Endothelial cell of umbilical vein (primary cell): ENCODE data around the gene HPGDS. TPM values are rescaled to one million over a fixed set of nuclear protein-coding genes. Genes with fewer than 3 reads are reported as not detected.

Experiments
- Bru-seq: library from RNA; stranded (reverse); fragments of 400-500 nt; gene quantifications from one replicate; lab custom pipeline; 2021; lab: Mats Ljungman, UMichigan
- BruChase-seq, 2 experiments: library from RNA; stranded (reverse); fragments of 400-500 nt; gene quantifications; one replicate each; lab custom pipeline; 2021; lab: Mats Ljungman, UMichigan
- BruUV-seq: library from RNA; stranded (reverse); fragments of 400-500 nt; replicated peaks from 2 replicates; lab custom pipeline; 2021; lab: Mats Ljungman, UMichigan
- CTCF ChIA-PET: fragments of 300-600, 350-600 bp; sonication (Branson Sonifier 250); formaldehyde crosslinking; loops from one replicate; lab custom pipeline; 2021; ENCODE audit warnings: antibody characterized with exemption, inconsistent platforms; lab: Charles Lee
- POLR2A ChIA-PET: fragments of 300-600, 350-600 bp; sonication (Branson Sonifier 250); formaldehyde crosslinking; loops from one replicate; lab custom pipeline; 2021; ENCODE audit warnings: antibody characterized with exemption, inconsistent platforms; lab: Charles Lee
- DNase-seq: peaks from one replicate; pipeline ENCODE4 v3.0.0-alpha.2; 2011; ENCODE audit warnings: low read depth, low spot score
- FAIRE-seq: peaks from 2 replicates; lab custom pipeline; 2011; peaks lifted over from hg19 to GRCh38; lab: Jason Lieb, UNC
- H2AFZ ChIP-seq: 2 replicates; pipeline ENCODE4 v1.6.0; 2012; ENCODE audit warnings: low read depth, low read length, control low read depth, inconsistent platforms
- H3K27ac ChIP-seq: 2 replicates; pipeline ENCODE4 v1.5.1; 2011; ENCODE audit warnings: low read depth, mild to moderate bottlenecking, control low read depth, low read length, moderate library complexity; ENCODE audit not compliant: insufficient read depth
- H3K27me3 ChIP-seq, 2 experiments: 2 replicates each; pipeline versions ENCODE4 v1.6.0 to v1.6.1; 2011; ENCODE audit warnings: low read length in 2 of 2, mixed read lengths in 1 of 2; ENCODE audit not compliant: control insufficient read depth in 2 of 2, insufficient read depth in 2 of 2
- H3K36me3 ChIP-seq, 2 experiments: 2 replicates in 1 of 2; 3 replicates in 1 of 2; pipeline ENCODE4 v1.5.1; 2011; ENCODE audit warnings: low read length in 2 of 2, mild to moderate bottlenecking in 1 of 2, moderate library complexity in 1 of 2; ENCODE audit not compliant: control insufficient read depth in 2 of 2, insufficient read depth in 2 of 2; ENCODE audit errors: extremely low read depth in 1 of 2
- H3K4me1 ChIP-seq: 3 replicates; pipeline ENCODE4 v1.5.1; 2011; ENCODE audit warnings: mild to moderate bottlenecking, low read length; ENCODE audit not compliant: control insufficient read depth, insufficient read depth; ENCODE audit errors: extremely low read depth
- H3K4me2 ChIP-seq: 2 replicates; pipeline ENCODE4 v1.6.1; 2011; ENCODE audit warnings: low read length, control low read depth, mixed read lengths; ENCODE audit not compliant: insufficient read depth
- H3K4me3 ChIP-seq, 3 experiments: fragments of 200-600 bp in 1 of 3; sonication (generic), shearing (Covaris generic) in 1 of 3; replicated peaks in 1 of 3; 2 replicates each; pipeline ENCODE4 v1.5.1; 2011 to 2016; ENCODE audit warnings: control low read depth in 3 of 3, low read length in 3 of 3, mild to moderate bottlenecking in 2 of 3, inconsistent platforms in 1 of 3, low read depth in 1 of 3, moderate library complexity in 1 of 3; ENCODE audit not compliant: insufficient read depth in 1 of 3
- H3K79me2 ChIP-seq: 2 replicates; pipeline ENCODE4 v1.6.0; 2012; ENCODE audit warnings: low read length, inconsistent platforms; ENCODE audit not compliant: control insufficient read depth, insufficient read depth
- H3K9ac ChIP-seq: replicated peaks from 2 replicates; pipeline ENCODE3; 2011; ENCODE audit warnings: low read length, control low read depth; ENCODE audit not compliant: insufficient read depth; ENCODE audit errors: extremely low read depth
- H3K9me1 ChIP-seq: replicated peaks from 3 replicates; pipeline ENCODE4 v1.6.0; 2011; ENCODE audit warnings: mild to moderate bottlenecking, low read length; ENCODE audit not compliant: control insufficient read depth, insufficient read depth; ENCODE audit errors: extremely low read depth
- H3K9me3 ChIP-seq: replicated peaks from 2 replicates; pipeline ENCODE4 v1.5.1; 2012; ENCODE audit warnings: low read length, inconsistent platforms; ENCODE audit not compliant: control insufficient read depth, insufficient read depth
- H4K20me1 ChIP-seq: replicated peaks from 2 replicates; pipeline ENCODE3; 2011; ENCODE audit warnings: mild to moderate bottlenecking, low read length; ENCODE audit not compliant: control insufficient read depth, insufficient read depth; ENCODE audit errors: extremely low read depth
- CTCF ChIP-seq, 2 donors: IDR thresholded peaks; 1 replicate in 1 of 2; 2 replicates in 1 of 2; pipeline ENCODE4 v1.5.1; 2011; ENCODE audit warnings: low read length in 2 of 2, mild to moderate bottlenecking in 2 of 2, moderate library complexity in 2 of 2, control low read depth in 1 of 2, inconsistent platforms in 1 of 2, low read depth in 1 of 2; ENCODE audit not compliant: insufficient read depth in 1 of 2; ENCODE audit errors: extremely low read depth in 1 of 2
- EZH2 ChIP-seq: IDR thresholded peaks from 2 replicates; pipeline ENCODE4 v1.6.1; 2012; ENCODE audit warnings: borderline replicate concordance, low read depth, mild to moderate bottlenecking, moderate library complexity, low read length, inconsistent platforms; ENCODE audit not compliant: severe bottlenecking
- FOS ChIP-seq: IDR thresholded peaks from 2 replicates; pipeline ENCODE4 v1.6.1; 2011; ENCODE audit warnings: mild to moderate bottlenecking, low read length, moderate library complexity, borderline replicate concordance; ENCODE audit not compliant: insufficient read depth
- GATA2 ChIP-seq: IDR thresholded peaks from 2 replicates; pipeline ENCODE4 v1.7.0; 2011; ENCODE audit warnings: low read depth, mild to moderate bottlenecking, moderate library complexity, mixed read lengths, low read length; ENCODE audit not compliant: insufficient read length, insufficient read depth
- JUN ChIP-seq: IDR thresholded peaks from 2 replicates; pipeline ENCODE4 v1.6.1; 2011; ENCODE audit warnings: borderline replicate concordance, low read depth; ENCODE audit not compliant: insufficient read length, insufficient read depth
- MAX ChIP-seq: IDR thresholded peaks from 2 replicates; pipeline ENCODE4 v1.6.1; 2011; ENCODE audit not compliant: insufficient read depth, insufficient read length
- MYC ChIP-seq: IDR thresholded peaks from one replicate; pipeline ENCODE4 v1.6.1; 2011; ENCODE audit warnings: mild to moderate bottlenecking, low read depth, low read length
- POLR2A ChIP-seq: IDR thresholded peaks from 2 replicates; pipeline ENCODE4 v1.6.1; 2012; ENCODE audit warnings: low read depth, mild to moderate bottlenecking, control low read depth, low read length
- POLR2AphosphoS5 ChIP-seq: IDR thresholded peaks from 2 replicates; pipeline ENCODE4 v1.6.1; 2012; ENCODE audit warnings: low read depth, mild to moderate bottlenecking, control low read depth, low read length, moderate library complexity; ENCODE audit not compliant: insufficient read depth
- dilution Hi-C: fragments of 300-500 bp; cut with MboI; formaldehyde crosslinking; loops from one replicate; pipeline ENCODE4 v1.15.0; 2019; ENCODE audit warnings: low sequenced_read_pairs; ENCODE audit not compliant: extremely low pct_ligation_motif_present
- intact Hi-C: fragments of 100-400 bp; cut with micrococcal nuclease; formaldehyde crosslinking; loops from one replicate; pipeline ENCODE4 v1.10.0; 2022
- long read RNA-seq: library from polyadenylated mRNA; stranded (forward); transcript quantifications from one replicate; pipeline ENCODE4 v2.0.0, GENCODE V29; 2021
- polyA minus RNA-seq, 3 experiments: library from RNA; depleted of rRNA, polyadenylated mRNA; stranded (reverse); fragments of >200 nt; gene quantifications; 1 replicate in 1 of 3; 2 replicates in 2 of 3; pipeline ENCODE4 v1.2.3, GENCODE V29; 2011
- polyA plus RNA-seq, 4 experiments: library from polyadenylated mRNA; depleted of rRNA in 3 of 4; stranded (reverse) in 3 of 4; unstranded in 1 of 4; fragments of >200 nt; gene quantifications; 2 replicates each; pipeline versions ENCODE4 v1.2.1 to v1.2.3, GENCODE V29; 2011 to 2012; ENCODE audit warnings: missing spikeins in 1 of 4
- total RNA-seq: library from RNA; stranded (reverse); gene quantifications from 2 replicates; pipeline ENCODE4 v1.2.3, GENCODE V29; 2021

HPGDS gene
- total RNA-seq (not detected in 2 replicates), polyA plus RNA-seq (0.06 TPM in 1 of 2 replicates, not detected in the other), polyA minus RNA-seq (not detected in 2 replicates), Bru-seq, nascent RNA (percentile 11 among the genes with signal in this experiment), BruChase-seq, experiment 1, labeled RNA remaining after a 6-hour chase (percentile 8 among the genes with signal in this experiment), BruChase-seq, experiment 2, labeled RNA remaining after a 2-hour chase (percentile 8 among the genes with signal in this experiment)
- polyA plus RNA-seq (2011; cell fraction: cytosol; rRNA removed), result not detected in 2 replicates
- 0.13 TPM in 1 of 2 replicates, not detected in the other for polyA plus RNA-seq (2011; cell fraction: nucleus; rRNA removed)
- polyA plus RNA-seq (2012), result not detected in 2 replicates
- polyA minus RNA-seq (2011; cell fraction: cytosol; rRNA and poly(A)+ RNA removed), result not detected
- polyA minus RNA-seq (2011; cell fraction: nucleus; rRNA and poly(A)+ RNA removed), result not detected in 2 replicates
- long read RNA-seq, result 0 reads

GRCh38 chr4:94342694-94343093 lies at the start of gene HPGDS:
Gene HPGDS, minus strand, starts transcription at chr4:94342836. Its CDS starts 8,207 bp downstream, at chr4:94334629.
- no peak for FAIRE-seq
- no TSS peak for BruUV-seq
- H3K36me3 ChIP-seq, result no peaks in the 10 kb centered on the region
- no peak for TF ChIP-seq GATA2
- TF ChIP-seq MAX, result no peak
- no peak for TF ChIP-seq MYC
- TF ChIP-seq POLR2A, result no peak
- TF ChIP-seq POLR2AphosphoS5, result no peak
- no peak for TF ChIP-seq FOS
- no peak for TF ChIP-seq EZH2
- no peak for TF ChIP-seq JUN
- no peak for TF ChIP-seq CTCF (IDR thresholded peaks at IDR 0.05; ENCODE audit: extremely low read depth in 1 of 2, insufficient read depth in 1 of 2, low read depth in 1 of 2, low read length in 2 of 2)
- no peaks in the 10 kb centered on the region for H3K9me1 ChIP-seq
- no peak for DNase-seq
- dilution Hi-C loops, result no loop called here
- H3K27me3 ChIP-seq, result no peaks in the 10 kb centered on the region
- POLR2A ChIA-PET, result no interaction called here
- intact Hi-C loops, result no loop called here
- no peaks in the 10 kb centered on the region for H3K4me1 ChIP-seq
- CTCF ChIA-PET, result interaction anchor here (0.7 to 1.8 kb wide), 4 partner anchors 9 to 64 kb away, joined by 3 to 7 read pairs (median 5); no protein-coding TSS in a partner anchor
- H3K9ac ChIP-seq, result no peak within 1 kb of the TSS
- H3K9me3 ChIP-seq, result no peaks in the 10 kb centered on the region
- H3K27ac ChIP-seq, result no peak within 1 kb of the TSS
- no peaks in the 10 kb centered on the region for H4K20me1 ChIP-seq
- peak within 1 kb of the TSS; percentile 6 for H2AFZ ChIP-seq
- no peak within 1 kb of the TSS for H3K4me2 ChIP-seq
- H3K4me3 ChIP-seq, result no peak within 1 kb of the TSS
- H3K79me2 ChIP-seq, result no peaks in the 10 kb centered on the region
